ENCODE measurements around the gene SLC25A38. TPM values are rescaled to one million over a fixed set of nuclear protein-coding genes. Genes with fewer than 3 reads are reported as not detected.

The SLC25A38 gene
- total RNA-seq, 1 experiment from 2014 or later = 22.0 TPM

GRCh38 chr3:39396690-39397089 is 13.5 kb downstream of the SLC25A38 start:
- H3K9me2 ChIP-seq (ENCODE audit: insufficient read depth) = no peaks in the 10 kb centered on the region
- H3K36me3 ChIP-seq (ENCODE audit: low read depth) = no peaks in the 10 kb centered on the region
- no peaks in the 10 kb centered on the region for H3F3A ChIP-seq (ENCODE audit: insufficient read depth, low read depth)
- no peak overlapping the region for H3K4me3 ChIP-seq
- H3K27ac ChIP-seq = no peak overlapping the region
- no peak for DNase-seq
- no peaks in the 10 kb centered on the region for H3K9me3 ChIP-seq (ENCODE audit: insufficient read depth, low read depth)
- POLR2A ChIA-PET (ENCODE audit: unreplicated experiment) = no interaction called here
- TF ChIP-seq, protein P1, sequence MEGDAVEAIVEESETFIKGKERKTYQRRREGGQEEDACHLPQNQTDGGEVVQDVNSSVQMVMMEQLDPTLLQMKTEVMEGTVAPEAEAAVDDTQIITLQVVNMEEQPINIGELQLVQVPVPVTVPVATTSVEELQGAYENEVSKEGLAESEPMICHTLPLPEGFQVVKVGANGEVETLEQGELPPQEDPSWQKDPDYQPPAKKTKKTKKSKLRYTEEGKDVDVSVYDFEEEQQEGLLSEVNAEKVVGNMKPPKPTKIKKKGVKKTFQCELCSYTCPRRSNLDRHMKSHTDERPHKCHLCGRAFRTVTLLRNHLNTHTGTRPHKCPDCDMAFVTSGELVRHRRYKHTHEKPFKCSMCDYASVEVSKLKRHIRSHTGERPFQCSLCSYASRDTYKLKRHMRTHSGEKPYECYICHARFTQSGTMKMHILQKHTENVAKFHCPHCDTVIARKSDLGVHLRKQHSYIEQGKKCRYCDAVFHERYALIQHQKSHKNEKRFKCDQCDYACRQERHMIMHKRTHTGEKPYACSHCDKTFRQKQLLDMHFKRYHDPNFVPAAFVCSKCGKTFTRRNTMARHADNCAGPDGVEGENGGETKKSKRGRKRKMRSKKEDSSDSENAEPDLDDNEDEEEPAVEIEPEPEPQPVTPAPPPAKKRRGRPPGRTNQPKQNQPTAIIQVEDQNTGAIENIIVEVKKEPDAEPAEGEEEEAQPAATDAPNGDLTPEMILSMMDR (conservative IDR thresholded peaks at IDR 0.05) = no peak
- no peak for TF ChIP-seq EZH2 (IDR thresholded peaks at IDR 0.05; ENCODE audit: low read depth)
- H2AFZ ChIP-seq = no peak overlapping the region
- BruUV-seq (replicated peaks) = no TSS peak
- intact Hi-C loops (cut with micrococcal nuclease; ENCODE audit: unreplicated experiment) = no loop called here
- no peaks in the 10 kb centered on the region for H3K4me1 ChIP-seq (replicated peaks; ENCODE audit: insufficient read depth)
- H3K79me2 ChIP-seq (ENCODE audit: low read depth) = no peaks in the 10 kb centered on the region
- no peaks in the 10 kb centered on the region for H3K27me3 ChIP-seq (ENCODE audit: insufficient read depth, low read depth)
- H4K20me1 ChIP-seq (ENCODE audit: insufficient read depth) = no peaks in the 10 kb centered on the region
- no peak overlapping the region for H3K4me2 ChIP-seq
- CTCF ChIA-PET = no interaction called here

- Histone ChIP-seq H3K27ac (no peak overlapping the region), H3K4me2 (no peak overlapping the region), H3K4me1 (replicated peaks; ENCODE audit: insufficient read depth) (no peaks in the 10 kb centered on the region), H3K27me3 (ENCODE audit: insufficient read depth, low read depth) (no peaks in the 10 kb centered on the region), H3K79me2 (ENCODE audit: low read depth) (no peaks in the 10 kb centered on the region), H4K20me1 (ENCODE audit: insufficient read depth) (no peaks in the 10 kb centered on the region), H3K4me3 (no peak overlapping the region), H3F3A (ENCODE audit: insufficient read depth, low read depth) (no peaks in the 10 kb centered on the region), H3K9me3 (ENCODE audit: insufficient read depth, low read depth) (no peaks in the 10 kb centered on the region), H3K9me2 (ENCODE audit: insufficient read depth) (no peaks in the 10 kb centered on the region), H2AFZ (no peak overlapping the region), H3K36me3 (ENCODE audit: low read depth) (no peaks in the 10 kb centered on the region)
- BruUV-seq (replicated peaks) = no TSS peak
- intact Hi-C loops (cut with micrococcal nuclease; ENCODE audit: unreplicated experiment) = no loop called here
- no peak for DNase-seq
- ChIA-PET POLR2A (ENCODE audit: unreplicated experiment) (no interaction called here), CTCF (no interaction called here)
- TF ChIP-seq EZH2 (IDR thresholded peaks at IDR 0.05; ENCODE audit: low read depth) = no peak
- TF ChIP-seq, protein P1 (conservative IDR thresholded peaks at IDR 0.05) = no peak
These were observed 15.5 kb downstream of the SLC25A38 start for GRCh38 chr3:39398700-39399099.

- DNase-seq = no peak
- BruUV-seq (replicated peaks) = no TSS peak
- H3K36me3 ChIP-seq (ENCODE audit: low read depth) = no peaks in the 10 kb centered on the region
- no peaks in the 10 kb centered on the region for H3K9me2 ChIP-seq (ENCODE audit: insufficient read depth)
- H3K27ac ChIP-seq = no peak overlapping the region
- H3K4me1 ChIP-seq (replicated peaks; ENCODE audit: insufficient read depth) = 0 out of 2 replicates have a peak, but pooled peaks cover 7% of the 10 kb centered on the region
- H3K27me3 ChIP-seq (ENCODE audit: insufficient read depth, low read depth) = no peaks in the 10 kb centered on the region
- TF ChIP-seq EZH2 (IDR thresholded peaks at IDR 0.05; ENCODE audit: low read depth) = no peak
- TF ChIP-seq, protein P1 (conservative IDR thresholded peaks at IDR 0.05) = no peak
- intact Hi-C loops (cut with micrococcal nuclease; ENCODE audit: unreplicated experiment) = no loop called here
- no peaks in the 10 kb centered on the region for H4K20me1 ChIP-seq (ENCODE audit: insufficient read depth)
- no peak overlapping the region for H3K4me3 ChIP-seq
- ChIA-PET POLR2A (ENCODE audit: unreplicated experiment) (no interaction called here), CTCF (no interaction called here)
- no peaks in the 10 kb centered on the region for H3K9me3 ChIP-seq (ENCODE audit: insufficient read depth, low read depth)
- H3K4me2 ChIP-seq = no peak overlapping the region
- H2AFZ ChIP-seq = no peak overlapping the region
- peaks cover 14% of the 10 kb centered on the region; the same call in 1 of the 2 replicates for H3F3A ChIP-seq (ENCODE audit: insufficient read depth, low read depth)
- peaks cover 4% of the 10 kb centered on the region for H3K79me2 ChIP-seq (ENCODE audit: low read depth)
These were observed 18.8 kb downstream of the SLC25A38 start for GRCh38 chr3:39401983-39402382.
